NB4 (cell line): ENCODE data around the gene ASB18.

Source experiments
- DNase-seq: peaks from one replicate; pipeline ENCODE4 v3.0.0; 2010; ENCODE audit warnings: low read depth
- H3K4me3 ChIP-seq: one replicate; pipeline ENCODE4 v1.5.1; 2011; ENCODE audit warnings: mild to moderate bottlenecking, low read depth, low read length, moderate library complexity
- CTCF ChIP-seq: IDR thresholded peaks from one replicate; pipeline ENCODE4 v1.5.1; 2012; ENCODE audit warnings: low read depth, low read length
- MAX ChIP-seq: IDR thresholded peaks from 2 replicates; pipeline ENCODE4 v1.6.1; 2011; ENCODE audit warnings: low read depth, low read length
- MYC ChIP-seq: IDR thresholded peaks from 2 replicates; pipeline ENCODE4 v1.6.1; 2011; ENCODE audit warnings: low read depth, low read length
- POLR2A ChIP-seq: IDR thresholded peaks from 2 replicates; pipeline ENCODE4 v1.6.1; 2011; ENCODE audit warnings: mild to moderate bottlenecking; ENCODE audit not compliant: insufficient read length; ENCODE audit errors: extremely low read depth

The ASB18 gene

GRCh38 chr2:236176951-236177350 is 87.3 kb downstream of the ASB18 start:
- DNase-seq = no peak
- no peak for TF ChIP-seq MAX
- no peak for TF ChIP-seq POLR2A
- TF ChIP-seq CTCF = no peak
- TF ChIP-seq MYC = no peak
- no peak overlapping the region for H3K4me3 ChIP-seq

- DNase-seq = peak; percentile 47
- TF ChIP-seq CTCF = peak; percentile 63
- no peak for TF ChIP-seq POLR2A
Measured at GRCh38 chr2:236176417-236176816, 87.8 kb downstream of the ASB18 start.

GRCh38 chr2:236175548-236176150 is 88.6 kb downstream of the ASB18 start:
- no peak overlapping the region for H3K4me3 ChIP-seq
- TF ChIP-seq CTCF (no peak), MAX (peak; percentile 37; the same call in 1 of the 2 replicates)
- peak; percentile 76 for DNase-seq

More at GRCh38 chr2:236176417-236176816, 87.8 kb downstream of the ASB18 start:
- H3K4me3 ChIP-seq = no peak overlapping the region

- no peak for DNase-seq
- TF ChIP-seq MAX (no peak), POLR2A (no peak), CTCF (no peak), MYC (no peak)
- H3K4me3 ChIP-seq = no peak overlapping the region
Measured at GRCh38 chr2:236173729-236174607, 90.2 kb downstream of the ASB18 start.

GRCh38 chr2:236173036-236173728 is 91.0 kb downstream of the ASB18 start:
- DNase-seq = no peak
- no peak overlapping the region for H3K4me3 ChIP-seq
- no peak for TF ChIP-seq MAX
- TF ChIP-seq POLR2A = no peak
- TF ChIP-seq CTCF = no peak
- no peak for TF ChIP-seq MYC
